H1 (cell line): ENCODE measurements around the gene RNF220. TPM values are rescaled to one million over a fixed set of nuclear protein-coding genes. Genes with fewer than 3 reads are reported as not detected.

ENCODE experiments used
- GTF2F1 ChIP-seq: IDR thresholded peaks from 2 replicates; pipeline ENCODE4 v1.6.1; 2012; ENCODE audit warnings: low read depth, low read length, improper control_type of control experiment, borderline replicate concordance
- HDAC2 ChIP-seq, 2 experiments: fragments of 300-600 bp in 1 of 2; sonication (generic) in 1 of 2; IDR thresholded peaks; 2 replicates each; pipeline ENCODE4 v1.6.1; 2011 to 2012; ENCODE audit warnings: low read depth in 2 of 2, low read length in 2 of 2, mild to moderate bottlenecking in 2 of 2, moderate library complexity in 2 of 2, borderline replicate concordance in 1 of 2, inconsistent platforms in 1 of 2
- SP2 ChIP-seq: IDR thresholded peaks from 2 replicates; pipeline ENCODE4 v1.6.1; 2012; ENCODE audit warnings: mild to moderate bottlenecking, low read length, inconsistent platforms
- TBP ChIP-seq: IDR thresholded peaks from 2 replicates; pipeline ENCODE4 v1.6.1; 2011; ENCODE audit warnings: low read depth, low read length, improper control_type of control experiment
- TEAD4 ChIP-seq: IDR thresholded peaks from 2 replicates; pipeline ENCODE4 v1.6.1; 2012; ENCODE audit warnings: low read depth, low read length, inconsistent platforms, mixed read lengths
- polyA plus RNA-seq, 7 experiments: library from polyadenylated mRNA; depleted of rRNA in 3 of 7; stranded (reverse) in 5 of 7; unstranded in 2 of 7; fragments of >200 nt in 5 of 7; fragments of 200-250 nt in 2 of 7; gene quantifications; 1 replicate in 5 of 7; 2 replicates in 1 of 7; 4 replicates in 1 of 7; pipeline versions ENCODE4 v1.2.1 to v1.2.3, GENCODE V29; 2011 to 2013; ENCODE audit warnings: missing spikeins in 2 of 7, mixed read lengths in 2 of 7
- total RNA-seq: library from RNA; stranded (reverse); fragmentation: NEBNext Ultra II Directional; extraction: Animal tissue kit (Norgen Biotek cat#: 25700); gene quantifications from 2 replicates; pipeline ENCODE4 v1.2.1, GENCODE V29; 2021
- TF ChIP-seq, protein P1 (sequence below), 3 experiments: IDR thresholded peaks; 1 replicate in 2 of 3; 2 replicates in 1 of 3; pipeline versions ENCODE4 v1.5.1 to v1.6.1; 2011; ENCODE audit warnings: low read length in 3 of 3, mild to moderate bottlenecking in 3 of 3, inconsistent platforms in 2 of 3, low read depth in 1 of 3, moderate library complexity in 1 of 3; ENCODE audit not compliant: insufficient read depth in 1 of 3; ENCODE audit errors: control extremely low read depth in 1 of 3

RNF220 gene
- total and polyA plus RNA-seq, 2 of the 8 experiments (the other 6 are each of a cell fraction or from before 2014, with no cell fraction given): 123 to 160 TPM

DNA sequence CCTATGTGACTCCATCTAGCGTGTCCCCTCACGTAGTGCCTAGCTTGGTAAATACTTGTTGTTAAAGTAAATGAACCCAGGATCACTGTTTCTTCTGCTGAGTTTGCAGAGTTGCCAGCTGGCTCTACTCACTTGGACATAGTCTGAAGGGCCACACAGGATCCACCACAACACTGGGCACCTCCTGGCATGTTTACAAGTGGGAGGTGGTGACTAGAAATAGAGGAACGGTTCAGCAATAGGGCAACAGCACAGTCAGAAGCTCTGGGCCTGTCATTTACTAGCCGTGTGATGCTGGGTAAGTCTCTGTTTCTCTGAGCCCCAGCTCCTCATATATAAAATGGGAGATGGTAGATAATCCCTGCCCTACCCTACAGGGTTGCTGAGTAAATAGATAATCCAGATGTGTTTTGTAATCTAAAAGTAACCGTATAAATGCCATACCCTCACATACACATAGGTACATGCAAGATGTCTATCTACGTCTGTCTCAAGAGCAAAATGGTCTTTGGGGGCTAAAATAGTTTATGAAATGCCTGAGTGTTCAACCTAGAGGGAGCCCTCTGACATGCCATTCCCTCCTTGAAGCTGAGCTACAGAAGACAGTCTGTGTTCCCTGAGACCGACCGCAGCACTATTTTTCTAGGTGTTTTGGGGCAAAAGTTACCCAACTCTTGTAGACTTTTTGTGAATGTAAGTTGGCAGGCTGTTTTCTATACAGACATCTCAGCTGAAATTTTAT is 20.5 kb downstream of the RNF220 start (continued):
- TF ChIP-seq, protein P1, sequence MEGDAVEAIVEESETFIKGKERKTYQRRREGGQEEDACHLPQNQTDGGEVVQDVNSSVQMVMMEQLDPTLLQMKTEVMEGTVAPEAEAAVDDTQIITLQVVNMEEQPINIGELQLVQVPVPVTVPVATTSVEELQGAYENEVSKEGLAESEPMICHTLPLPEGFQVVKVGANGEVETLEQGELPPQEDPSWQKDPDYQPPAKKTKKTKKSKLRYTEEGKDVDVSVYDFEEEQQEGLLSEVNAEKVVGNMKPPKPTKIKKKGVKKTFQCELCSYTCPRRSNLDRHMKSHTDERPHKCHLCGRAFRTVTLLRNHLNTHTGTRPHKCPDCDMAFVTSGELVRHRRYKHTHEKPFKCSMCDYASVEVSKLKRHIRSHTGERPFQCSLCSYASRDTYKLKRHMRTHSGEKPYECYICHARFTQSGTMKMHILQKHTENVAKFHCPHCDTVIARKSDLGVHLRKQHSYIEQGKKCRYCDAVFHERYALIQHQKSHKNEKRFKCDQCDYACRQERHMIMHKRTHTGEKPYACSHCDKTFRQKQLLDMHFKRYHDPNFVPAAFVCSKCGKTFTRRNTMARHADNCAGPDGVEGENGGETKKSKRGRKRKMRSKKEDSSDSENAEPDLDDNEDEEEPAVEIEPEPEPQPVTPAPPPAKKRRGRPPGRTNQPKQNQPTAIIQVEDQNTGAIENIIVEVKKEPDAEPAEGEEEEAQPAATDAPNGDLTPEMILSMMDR (IDR thresholded peaks at IDR 0.05; ENCODE audit: control extremely low read depth in 1 of 3, insufficient read depth in 1 of 3, low read depth in 1 of 3, low read length in 3 of 3): peak in 1 of 3 experiments; percentile 6; a peak in 1 of 4 replicates
- TF ChIP-seq HDAC2 (IDR thresholded peaks at IDR 0.05; ENCODE audit: borderline replicate concordance in 1 of 2, low read depth in 2 of 2, low read length in 2 of 2): no peak
- no peak for TF ChIP-seq TBP
- TF ChIP-seq TEAD4: no peak
- no peak for TF ChIP-seq SP2
- TF ChIP-seq GTF2F1: no peak
